Colon (tissue), 2 donors: ENCODE data around the gene LAMA4.
A peak's percentile ranks its signal among the peaks of the same experiment; 100 is the strongest.

Experiments used
- FAIRE-seq: peaks from 2 replicates; lab custom pipeline; 2012; peaks lifted over from hg19 to GRCh38; lab: Jason Lieb, UNC
- donor health status: control.
- donor health status: control.

LAMA4 gene

GRCh38 chr6:112183271-112183671 is 71.1 kb downstream of the LAMA4 start:
- FAIRE-seq: no peak

- no peak for FAIRE-seq
Measured at GRCh38 chr6:112181130-112181529, 73.2 kb downstream of the LAMA4 start.

- peak; percentile 64 for FAIRE-seq
Measured at GRCh38 chr6:112180095-112180820, 74.1 kb downstream of the LAMA4 start.

- FAIRE-seq: no peak
Measured at GRCh38 chr6:112179631-112180030, 74.7 kb downstream of the LAMA4 start.

GRCh38 chr6:112178846-112179245 is 75.5 kb downstream of the LAMA4 start:
- no peak for FAIRE-seq

GRCh38 chr6:112177092-112177491 is 77.3 kb downstream of the LAMA4 start:
- FAIRE-seq: no peak

GRCh38 chr6:112176175-112176574 is 78.2 kb downstream of the LAMA4 start:
- no peak for FAIRE-seq

GRCh38 chr6:112173221-112173804 is 81.1 kb downstream of the LAMA4 start:
- no peak for FAIRE-seq

GRCh38 chr6:112172540-112172939 is 81.8 kb downstream of the LAMA4 start:
- FAIRE-seq: no peak

GRCh38 chr6:112169541-112169940 is 84.8 kb downstream of the LAMA4 start:
- no peak for FAIRE-seq

- FAIRE-seq: no peak
Measured at GRCh38 chr6:112163295-112164257, 90.8 kb downstream of the LAMA4 start.

GRCh38 chr6:112160745-112161144 is 93.6 kb downstream of the LAMA4 start:
- no peak for FAIRE-seq

GRCh38 chr6:112156668-112157067 is 97.7 kb downstream of the LAMA4 start:
- no peak for FAIRE-seq

GRCh38 chr6:112155886-112156285 is 98.5 kb downstream of the LAMA4 start:
- FAIRE-seq: no peak

- FAIRE-seq: no peak
Measured at GRCh38 chr6:112154711-112155110, 99.7 kb downstream of the LAMA4 start.

- no peak for FAIRE-seq
Measured at GRCh38 chr6:112153926-112154607, 100.3 kb downstream of the LAMA4 start.

- no peak for FAIRE-seq
Measured at GRCh38 chr6:112150363-112150762, 104.0 kb downstream of the LAMA4 start.

- FAIRE-seq: no peak
Measured at GRCh38 chr6:112149719-112150263, 104.6 kb downstream of the LAMA4 start.

GRCh38 chr6:112149236-112149635 is 105.1 kb downstream of the LAMA4 start:
- FAIRE-seq: no peak

- FAIRE-seq: no peak
Measured at GRCh38 chr6:112148103-112148502, 106.3 kb downstream of the LAMA4 start.

- no peak for FAIRE-seq
Measured at GRCh38 chr6:112145080-112145573, 109.2 kb downstream of the LAMA4 start.
